GM19240 (cell line): ENCODE results near the gene LRRC34.

Experiments used
- DNase-seq: peaks from one replicate; pipeline ENCODE4 v3.0.0; 2011; ENCODE audit warnings: low spot score; ENCODE audit not compliant: insufficient read length

The LRRC34 gene, protein sequence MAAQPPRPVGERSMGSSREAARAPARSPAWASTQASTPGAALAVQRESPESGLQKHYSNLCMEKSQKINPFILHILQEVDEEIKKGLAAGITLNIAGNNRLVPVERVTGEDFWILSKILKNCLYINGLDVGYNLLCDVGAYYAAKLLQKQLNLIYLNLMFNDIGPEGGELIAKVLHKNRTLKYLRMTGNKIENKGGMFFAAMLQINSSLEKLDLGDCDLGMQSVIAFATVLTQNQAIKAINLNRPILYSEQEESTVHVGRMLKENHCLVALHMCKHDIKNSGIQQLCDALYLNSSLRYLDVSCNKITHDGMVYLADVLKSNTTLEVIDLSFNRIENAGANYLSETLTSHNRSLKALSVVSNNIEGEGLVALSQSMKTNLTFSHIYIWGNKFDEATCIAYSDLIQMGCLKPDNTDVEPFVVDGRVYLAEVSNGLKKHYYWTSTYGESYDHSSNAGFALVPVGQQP

DNA sequence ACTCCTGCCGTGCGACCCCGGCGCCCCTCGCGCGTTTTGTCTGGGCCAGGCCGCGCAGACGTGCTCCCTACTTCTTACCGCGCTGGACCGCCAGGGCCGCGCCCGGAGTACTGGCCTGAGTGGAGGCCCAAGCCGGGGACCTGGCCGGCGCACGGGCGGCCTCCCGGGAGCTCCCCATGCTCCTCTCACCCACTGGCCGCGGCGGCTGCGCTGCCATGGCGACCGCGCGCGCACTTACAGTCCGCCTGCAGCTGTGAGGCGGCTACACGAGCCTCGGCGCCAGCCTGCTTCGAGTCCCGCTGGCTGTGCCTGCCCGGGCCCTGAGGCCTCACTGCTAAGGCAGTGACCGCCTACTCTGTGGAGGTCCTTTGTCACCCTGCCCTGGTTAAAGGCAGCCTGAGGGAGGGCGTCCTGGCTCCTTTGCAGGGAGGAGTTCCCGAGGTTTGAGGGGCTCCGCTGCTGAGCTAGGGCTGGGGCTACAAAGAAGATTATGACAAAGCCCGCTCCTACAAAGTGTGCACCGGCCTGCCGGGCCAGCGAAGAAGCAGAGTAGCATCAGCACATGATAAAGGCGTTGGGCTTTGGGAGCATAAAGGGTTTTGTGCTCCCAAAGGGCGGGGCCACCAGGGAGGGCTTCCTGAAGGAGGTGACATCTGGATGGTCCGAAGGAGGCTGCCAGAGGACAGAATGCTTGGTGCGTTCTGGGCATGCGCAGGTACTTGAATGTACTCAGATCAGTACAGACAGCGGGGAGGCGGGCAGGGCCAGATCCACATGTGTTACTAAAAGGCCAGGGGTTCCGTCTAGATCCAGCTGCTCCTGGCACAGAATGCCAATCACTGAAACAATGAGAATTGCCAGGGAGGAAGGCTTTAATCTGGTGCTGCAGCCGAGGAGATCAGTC is at the start of gene LRRC34, which contains the start of gene LRRIQ4:
Gene LRRC34, minus strand, starts transcription at position 573 of the 904 bp plus-strand sequence. Its CDS starts 356 bp downstream, at position 217.
Gene LRRIQ4, plus strand, starts transcription at position 539 of the 904 bp plus-strand sequence. CDS start 9,052 bp downstream, outside the sequence.
- peak; percentile 27 for DNase-seq

DNA sequence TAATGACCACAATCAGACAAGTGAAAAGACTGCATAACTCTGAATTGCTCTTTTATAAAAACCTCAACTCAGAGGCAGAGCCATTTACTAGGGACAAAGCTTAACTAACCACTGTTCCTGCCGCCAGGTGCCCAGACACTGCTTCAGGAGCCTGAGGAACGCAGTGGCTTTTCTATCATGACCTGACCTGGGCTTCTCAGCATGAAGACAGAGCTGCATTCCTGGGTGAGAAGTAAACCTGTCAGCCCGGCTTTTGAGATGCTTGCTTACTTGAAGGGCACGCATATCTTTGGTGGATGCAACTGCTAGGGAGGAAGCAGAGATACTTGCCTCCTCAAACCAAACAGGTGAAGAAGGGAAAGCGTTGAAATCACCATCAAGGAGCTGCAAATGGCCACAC is 49.2 kb upstream of the LRRC34 start:
- DNase-seq, result no peak

DNA sequence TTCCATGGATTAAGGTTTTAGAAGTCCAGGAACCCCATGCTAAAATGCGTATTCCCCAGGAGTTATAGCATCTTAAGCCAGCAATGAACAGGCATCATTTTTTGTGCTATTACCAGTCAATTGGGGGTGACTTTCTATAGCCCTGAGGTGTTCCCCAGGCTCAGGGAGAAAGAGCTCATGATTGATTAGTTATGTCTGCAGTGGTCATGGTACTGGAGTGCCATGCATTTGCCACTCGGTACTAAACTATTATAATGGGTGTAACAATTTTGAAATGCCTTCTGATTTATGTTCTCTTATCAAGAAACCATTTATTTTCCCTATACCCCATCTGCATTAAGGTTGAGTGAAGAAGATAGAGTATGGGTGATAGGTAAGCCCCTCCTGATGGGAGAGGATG is 45.1 kb upstream of the LRRC34 start:
- DNase-seq, result no peak

DNA sequence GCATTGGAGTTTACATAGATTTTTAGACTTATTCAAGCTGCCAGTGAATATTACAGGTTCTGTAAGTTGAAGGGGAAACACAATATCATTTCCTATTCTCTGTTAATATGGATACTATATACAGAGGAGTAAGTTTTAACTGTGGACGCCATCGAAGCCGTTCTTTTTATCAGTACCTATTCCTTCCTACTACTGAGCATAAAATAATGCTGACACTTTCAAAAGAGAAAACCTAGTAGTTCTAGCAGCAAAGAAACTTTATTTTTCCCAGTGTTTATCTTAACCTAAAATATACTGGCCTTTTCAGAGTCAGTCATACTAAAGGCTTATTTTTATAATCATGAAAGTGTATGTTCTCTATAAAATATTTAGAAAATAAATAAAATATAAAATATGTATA is 42.8 kb upstream of the LRRC34 start:
- DNase-seq, result no peak

DNA sequence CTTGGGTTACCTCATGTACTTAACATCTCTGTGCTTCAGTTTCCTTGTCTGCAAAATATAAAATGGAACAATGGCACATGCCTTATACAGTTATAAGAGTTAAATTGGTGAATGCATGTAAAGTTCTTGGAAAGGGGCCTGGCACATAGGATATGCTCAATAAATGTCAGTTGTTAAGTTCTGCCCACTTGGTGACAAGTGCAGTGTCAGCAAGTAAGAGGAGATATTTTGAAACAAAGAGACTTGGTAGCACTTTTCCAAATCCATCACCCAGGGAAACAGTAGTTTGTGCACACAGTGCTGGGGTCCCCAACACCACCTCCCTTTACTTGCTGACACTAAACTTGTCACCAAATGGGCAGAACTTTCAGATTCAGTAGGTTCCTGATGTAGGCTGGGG is 37.9 kb upstream of the LRRC34 start:
- no peak for DNase-seq

DNA sequence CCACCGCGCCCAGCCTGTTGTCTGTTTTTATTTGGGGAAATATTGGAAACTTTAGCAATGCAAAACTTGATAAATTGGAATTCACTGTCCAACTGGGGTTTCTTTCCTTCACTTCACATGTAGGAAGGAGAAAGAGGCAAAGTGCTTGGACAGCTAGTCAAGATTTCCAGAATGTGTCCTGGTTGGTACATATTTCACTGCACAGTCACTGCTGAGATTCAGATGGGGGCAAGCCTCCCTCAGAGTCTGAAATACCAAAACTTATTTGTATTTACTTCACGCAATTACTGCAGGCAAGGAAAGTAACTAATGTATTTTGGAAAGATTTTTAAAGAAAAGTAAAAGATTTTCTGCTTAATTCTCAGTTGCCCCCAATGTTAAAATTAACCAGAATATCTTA is 36.0 kb upstream of the LRRC34 start:
- DNase-seq, result no peak

DNA sequence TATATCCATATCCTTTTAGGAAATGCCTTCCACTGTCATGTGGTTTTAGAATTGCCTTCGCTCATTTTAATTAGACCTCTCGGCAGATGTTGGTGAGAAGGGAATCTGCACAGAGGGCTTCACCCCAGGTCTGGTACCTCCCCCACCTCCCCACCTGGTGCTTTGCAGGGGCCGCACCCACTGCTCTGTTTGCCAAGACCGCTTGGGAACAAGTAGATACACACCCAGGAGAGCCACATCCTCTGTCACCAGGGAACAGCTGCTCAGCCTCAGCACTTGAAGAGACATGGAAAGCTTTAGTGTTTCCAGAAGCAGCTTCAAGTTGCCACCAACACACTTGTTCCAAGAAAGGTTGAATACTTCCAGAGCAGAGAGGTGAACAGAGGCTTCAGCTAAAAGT is 35.2 kb upstream of the LRRC34 start:
- DNase-seq, result no peak

DNA sequence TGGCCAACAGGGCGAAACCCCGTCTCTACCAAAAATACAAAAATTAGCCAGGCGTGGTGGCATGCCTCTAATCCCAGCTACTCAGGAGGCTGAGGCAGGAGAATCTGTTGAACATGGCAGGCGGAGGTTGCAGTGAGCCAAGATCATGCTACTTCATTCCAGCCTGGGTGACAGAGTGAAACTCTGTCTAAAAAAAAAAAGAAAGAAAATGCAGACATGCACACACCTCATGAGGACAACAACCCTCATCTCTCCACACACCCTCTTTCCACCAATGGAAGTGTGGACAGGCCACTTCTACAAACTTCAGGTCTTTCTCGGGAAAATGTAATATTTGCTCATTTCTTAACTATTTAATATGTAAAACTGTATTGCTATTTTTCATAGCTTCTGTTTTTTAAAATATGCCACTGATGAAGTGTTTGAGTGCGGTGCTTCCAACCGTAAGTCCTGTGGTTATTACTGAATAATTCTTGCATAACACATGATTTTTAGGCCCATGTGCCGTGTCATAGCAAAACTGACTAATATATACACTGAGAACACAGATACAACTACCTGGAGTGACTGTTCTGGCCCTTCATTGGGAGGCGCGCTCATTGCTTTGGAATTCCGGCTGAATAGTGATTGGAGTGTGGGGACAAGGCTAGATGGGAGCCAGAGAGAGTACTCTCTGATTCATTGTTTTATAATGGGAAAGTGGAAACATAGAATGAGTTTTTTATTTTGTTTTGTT is 33.9 kb upstream of the LRRC34 start:
- no peak for DNase-seq

DNA sequence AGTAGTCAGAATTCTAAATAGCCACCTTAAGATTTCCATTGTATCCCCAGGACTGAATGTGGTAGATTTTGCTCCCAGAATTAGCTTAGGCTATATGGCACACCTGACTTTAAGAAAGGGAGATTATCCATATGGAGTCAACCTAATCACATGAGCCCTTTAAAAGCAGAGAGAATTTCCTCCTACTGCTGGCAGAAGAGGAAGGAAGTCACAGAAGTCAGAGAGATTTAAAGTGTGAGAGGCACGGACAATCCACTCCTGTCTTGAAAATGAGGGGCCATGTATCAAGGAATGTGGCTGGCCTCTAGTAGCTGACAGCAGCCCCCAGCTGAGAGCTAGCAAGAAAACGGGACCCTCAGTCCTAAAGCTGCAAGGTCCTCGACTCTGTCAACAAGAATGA is 30.3 kb upstream of the LRRC34 start:
- DNase-seq, result no peak

DNA sequence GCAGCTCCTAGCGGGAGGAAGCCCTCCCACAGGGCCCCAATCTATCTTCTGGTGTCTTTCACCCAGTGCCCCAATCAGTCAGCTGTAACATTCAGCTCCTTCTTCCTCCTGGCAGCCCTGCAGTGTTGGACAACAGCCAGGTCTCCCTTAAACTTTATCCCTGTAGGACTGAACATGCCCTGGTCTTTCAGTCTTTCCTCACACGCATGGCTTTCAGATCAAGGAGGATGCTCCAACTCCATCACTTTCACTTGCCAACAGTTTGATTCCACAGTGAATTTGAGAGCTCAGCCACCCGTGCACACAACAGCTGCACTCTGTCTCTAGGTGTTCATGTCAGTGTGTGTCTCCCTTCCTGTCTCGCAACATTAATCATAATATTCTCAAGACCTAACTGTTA is 28.5 kb upstream of the LRRC34 start:
- no peak for DNase-seq

DNA sequence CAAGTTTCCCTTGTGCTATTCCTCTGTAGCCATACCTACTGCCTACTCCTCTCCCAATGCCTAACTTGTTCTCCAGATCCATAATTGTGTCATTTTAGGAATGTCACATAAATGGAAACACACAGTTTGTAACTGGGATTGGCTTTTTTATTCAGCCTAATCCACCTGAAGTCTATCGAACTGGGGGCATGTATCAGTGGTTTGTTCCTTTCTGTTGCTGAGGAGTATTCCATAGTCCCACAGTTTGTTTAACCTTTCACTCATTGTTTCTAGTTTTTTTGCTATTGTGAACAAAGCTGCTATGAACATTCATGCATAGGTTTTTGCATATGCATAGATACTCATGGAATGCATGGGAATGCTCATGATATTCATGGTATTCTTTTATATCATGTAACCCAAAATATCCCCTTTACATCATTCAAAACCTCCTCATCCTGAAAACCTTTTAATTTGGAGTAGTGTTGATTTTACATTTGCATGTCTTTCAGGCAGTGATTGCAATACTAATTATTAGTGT is 25.9 kb upstream of the LRRC34 start:
- no peak for DNase-seq

DNA sequence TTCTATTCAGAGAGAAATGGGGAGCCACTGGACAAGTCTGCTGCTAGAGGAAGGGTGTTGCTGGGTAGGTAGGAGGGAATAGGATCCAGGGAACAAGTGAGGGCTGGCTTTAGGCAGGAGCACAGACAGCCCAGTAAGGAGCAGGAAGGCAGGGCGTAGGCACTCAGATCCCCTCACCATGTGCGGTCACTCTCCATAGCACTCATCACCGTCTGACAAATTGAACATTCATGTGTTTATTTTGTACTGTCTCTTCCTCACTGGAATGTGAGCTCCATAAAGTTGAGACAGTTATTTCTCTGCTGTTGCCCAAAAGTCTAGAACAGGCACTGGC is 24.2 kb upstream of the LRRC34 start:
- no peak for DNase-seq

DNA sequence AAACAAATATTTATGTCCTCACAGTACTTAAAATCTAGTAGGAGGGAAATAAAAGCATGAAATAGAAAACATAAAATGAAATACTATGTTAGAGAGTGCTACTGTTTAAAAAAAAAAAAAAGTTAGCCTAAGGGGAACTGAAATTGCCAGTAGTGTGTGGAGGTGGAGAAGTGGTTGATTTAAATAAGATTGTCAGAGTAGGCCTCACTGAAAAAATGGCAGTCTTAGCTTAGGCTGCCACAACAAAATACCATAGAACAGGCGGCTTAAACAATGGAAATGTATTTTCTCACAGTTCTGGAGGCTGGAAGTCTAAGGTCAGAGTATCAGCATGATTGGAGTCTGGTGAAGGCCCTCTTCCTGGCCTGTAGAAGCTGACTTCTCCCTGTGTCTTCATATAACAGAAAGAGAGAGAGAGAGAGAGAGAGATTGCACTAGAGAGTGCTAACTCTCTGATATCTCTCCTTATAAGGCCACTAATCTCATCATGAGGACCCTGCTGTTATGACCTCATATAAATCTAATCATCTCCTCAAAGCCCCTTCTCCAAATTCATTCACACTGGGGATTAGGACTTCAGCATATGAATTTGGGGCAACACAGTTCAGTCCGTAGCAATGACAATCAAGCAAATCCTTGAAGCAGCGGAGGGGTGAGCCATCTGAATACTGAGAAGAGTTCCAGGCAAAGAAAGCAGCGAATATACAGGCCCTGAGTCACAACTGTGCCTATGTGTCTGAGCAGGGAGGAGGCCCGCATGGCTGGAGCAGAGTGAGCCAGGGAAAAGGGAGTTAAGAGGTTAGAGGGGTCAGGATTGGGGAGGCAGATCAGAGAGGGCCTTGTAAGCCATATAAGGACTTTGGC is 23.6 kb upstream of the LRRC34 start:
- DNase-seq, result no peak

DNA sequence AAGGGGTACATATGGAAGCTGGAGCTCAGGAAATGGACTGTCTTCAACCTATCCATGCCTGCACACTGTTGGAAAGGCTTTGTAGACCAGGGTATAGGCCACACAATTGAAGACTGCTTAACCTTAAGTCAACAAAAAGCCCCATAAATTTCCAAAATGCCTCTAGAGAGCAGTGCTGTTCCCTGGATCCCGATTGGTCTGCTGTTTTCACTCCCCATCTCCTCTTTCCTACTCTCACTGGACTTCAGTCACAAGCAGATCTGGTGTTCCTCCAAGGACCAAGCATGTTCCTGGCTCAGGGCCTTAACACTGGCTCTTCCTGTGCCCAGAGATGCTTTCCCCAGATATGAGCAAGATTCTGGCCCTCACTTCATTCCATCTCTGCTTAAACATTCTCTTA is 22.8 kb upstream of the LRRC34 start:
- DNase-seq, result no peak

DNA sequence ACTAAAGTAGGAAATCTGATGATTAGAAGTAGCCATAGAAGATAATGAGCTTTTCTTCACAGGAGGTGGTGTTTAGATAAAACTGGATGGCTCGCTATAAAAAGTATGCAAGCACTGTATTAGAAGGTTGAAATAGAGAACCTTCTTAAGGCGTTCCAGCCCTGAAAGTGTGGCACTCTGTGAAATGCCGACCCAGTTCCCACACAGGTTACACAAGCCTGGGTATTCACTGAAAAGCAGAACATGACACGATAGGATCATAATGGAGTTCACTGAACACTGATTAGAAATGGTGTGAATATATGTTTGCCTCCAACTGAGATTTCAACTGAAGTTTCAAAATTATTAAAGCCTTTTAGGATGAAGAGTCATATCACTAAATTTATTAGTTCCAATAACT is 15.0 kb upstream of the LRRC34 start:
- DNase-seq, result no peak

DNA sequence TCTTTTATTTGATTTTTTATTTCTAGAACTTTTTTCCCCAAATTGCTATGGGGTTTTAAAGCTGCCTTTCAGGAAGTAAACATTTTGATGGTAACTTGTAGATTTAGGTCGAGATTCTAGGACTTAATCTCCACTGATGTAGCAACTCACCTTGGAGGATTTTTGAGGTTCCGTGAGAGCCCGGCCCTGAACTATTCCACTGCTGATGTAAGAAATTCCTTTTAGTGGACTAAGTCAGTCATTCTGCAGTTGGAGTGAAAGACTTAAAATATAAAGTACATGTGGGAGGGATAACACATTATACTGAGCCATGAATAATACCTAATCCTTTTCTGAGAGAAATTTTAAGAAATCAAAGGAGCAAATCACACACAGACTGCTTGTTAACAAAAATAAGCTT is 12.6 kb upstream of the LRRC34 start:
- DNase-seq, result no peak

DNA sequence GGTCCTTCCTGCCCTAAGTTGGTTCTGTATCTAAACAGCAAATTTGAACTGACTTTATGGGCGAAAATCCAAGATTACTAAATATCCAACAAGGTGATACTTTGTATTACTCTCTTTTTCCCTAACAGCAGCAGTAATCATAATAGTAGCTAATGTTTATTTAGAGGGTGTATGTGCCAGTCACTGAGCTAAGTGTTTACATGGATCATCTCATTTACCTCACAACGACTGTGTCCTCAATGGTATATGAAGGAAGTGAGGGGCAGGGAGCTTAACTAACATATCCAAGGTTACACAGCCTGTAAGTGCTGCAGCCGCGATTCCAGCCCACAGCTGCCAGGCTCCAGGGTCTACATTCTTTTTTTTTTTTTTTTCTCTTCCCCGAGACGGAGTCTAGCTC is 10.3 kb upstream of the LRRC34 start:
- DNase-seq, result no peak

DNA sequence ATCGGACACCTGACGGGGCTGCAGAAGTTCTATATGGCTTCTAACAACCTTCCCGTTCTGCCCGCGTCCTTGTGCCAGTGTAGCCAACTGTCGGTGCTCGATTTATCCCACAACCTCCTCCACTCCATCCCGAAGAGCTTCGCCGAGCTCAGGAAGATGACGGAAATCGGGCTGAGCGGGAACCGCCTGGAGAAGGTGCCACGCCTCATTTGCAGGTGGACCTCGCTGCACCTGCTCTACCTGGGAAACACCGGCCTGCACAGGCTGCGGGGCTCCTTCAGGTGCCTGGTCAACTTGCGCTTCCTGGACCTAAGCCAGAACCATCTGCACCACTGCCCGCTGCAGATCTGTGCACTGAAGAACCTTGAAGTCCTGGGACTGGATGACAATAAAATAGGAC is 9.8 kb upstream of the LRRC34 start:
- DNase-seq, result no peak

DNA sequence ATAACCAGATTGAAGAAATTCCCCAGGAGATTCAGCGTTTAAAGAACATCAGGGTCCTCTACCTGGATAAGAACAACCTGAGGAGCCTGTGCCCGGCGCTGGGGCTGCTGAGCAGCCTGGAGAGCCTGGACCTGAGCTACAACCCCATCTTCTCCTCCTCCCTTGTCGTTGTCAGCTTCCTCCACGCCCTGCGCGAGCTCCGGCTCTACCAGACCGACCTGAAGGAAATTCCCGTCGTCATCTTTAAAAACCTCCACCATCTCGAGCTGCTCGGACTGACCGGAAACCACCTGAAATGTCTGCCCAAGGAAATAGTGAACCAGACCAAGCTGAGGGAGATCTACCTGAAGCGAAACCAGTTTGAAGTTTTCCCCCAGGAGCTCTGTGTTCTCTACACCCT is 9.4 kb upstream of the LRRC34 start:
- no peak for DNase-seq

DNA sequence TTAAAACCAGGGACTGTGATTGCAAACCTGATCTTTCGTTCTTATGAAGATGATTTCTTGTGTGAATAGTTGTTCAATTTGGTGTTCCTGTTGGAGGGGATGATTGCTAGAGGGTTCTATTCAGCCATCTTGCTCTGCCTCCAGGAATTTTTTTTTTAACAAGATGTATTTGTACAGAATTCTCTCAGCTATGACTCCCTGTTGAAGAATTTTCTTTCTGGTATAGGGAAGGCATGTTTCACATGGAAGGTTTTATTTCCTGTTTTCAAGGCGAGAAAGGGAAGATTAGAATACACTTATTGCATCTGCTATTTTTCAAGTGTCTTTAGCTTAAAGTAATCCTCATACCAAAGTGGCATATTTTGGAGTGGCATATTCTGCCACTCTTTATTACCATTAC is 5.6 kb upstream of the LRRC34 start:
- no peak for DNase-seq
